Caco-2 (cell line): ENCODE results near the gene DNM2. TPM values are rescaled to one million over a fixed set of nuclear protein-coding genes. Genes with fewer than 3 reads are reported as not detected.

Experiments used
- BruUV-seq: library from RNA; stranded (reverse); fragments of 400-500 nt; replicated peaks from 2 replicates; lab custom pipeline; 2021; lab: Mats Ljungman, UMichigan
- CTCF ChIA-PET: fragments of 300-600 bp; sonication (Branson Sonifier 250); formaldehyde crosslinking; loops from one replicate; lab custom pipeline; 2022; ENCODE audit warnings: antibody characterized with exemption; lab: Charles Lee
- POLR2A ChIA-PET: fragments of 300-600 bp; sonication (Branson Sonifier 250); formaldehyde crosslinking; loops from one replicate; lab custom pipeline; 2022; ENCODE audit warnings: antibody characterized with exemption; lab: Charles Lee
- DNase-seq, 2 experiments: peaks; one replicate each; pipeline versions ENCODE4 v3.0.0 to v3.0.0-alpha.2; 2020 to 2022
- H3K27me3 ChIP-seq: replicated peaks from 2 replicates; pipeline ENCODE4 v1.6.0; 2011; ENCODE audit warnings: low read length; ENCODE audit not compliant: control insufficient read depth, insufficient read depth
- H3K36me3 ChIP-seq: 2 replicates; pipeline ENCODE4 v1.5.1; 2011; ENCODE audit warnings: low read length; ENCODE audit not compliant: control insufficient read depth, insufficient read depth
- H3K4me1 ChIP-seq: fragments of 250-450 bp; sonication (Bioruptor Pico); 2 replicates; pipeline ENCODE4 v1.5.1; 2020; ENCODE audit warnings: mild to moderate bottlenecking
- H3K4me3 ChIP-seq: 2 replicates; pipeline ENCODE4 v1.5.1; 2011; ENCODE audit warnings: low read depth, mild to moderate bottlenecking, control low read depth, low read length
- H3K9me3 ChIP-seq: fragments of 250-450 bp; sonication (Bioruptor Pico); 2 replicates; pipeline ENCODE4 v1.5.1; 2020; ENCODE audit warnings: mild to moderate bottlenecking, moderate library complexity
- H3K27ac Mint-ChIP-seq: one replicate; pipeline ENCODE4 v1.8.0; 2022; ENCODE audit warnings: mixed read lengths; ENCODE audit not compliant: unreplicated experiment
- H3K27me3 Mint-ChIP-seq: one replicate; pipeline ENCODE4 v1.8.0; 2022; ENCODE audit warnings: mixed read lengths; ENCODE audit not compliant: insufficient read depth, unreplicated experiment
- H3K36me3 Mint-ChIP-seq: one replicate; pipeline ENCODE4 v1.8.0; 2022; ENCODE audit warnings: mild to moderate bottlenecking, mixed read lengths; ENCODE audit not compliant: insufficient read depth, unreplicated experiment
- H3K4me1 Mint-ChIP-seq: one replicate; pipeline ENCODE4 v1.8.0; 2022; ENCODE audit warnings: low read depth, mixed read lengths; ENCODE audit not compliant: unreplicated experiment
- H3K4me3 Mint-ChIP-seq: one replicate; pipeline ENCODE4 v1.8.0; 2022; ENCODE audit warnings: mild to moderate bottlenecking, moderate library complexity, mixed read lengths; ENCODE audit not compliant: unreplicated experiment
- H3K9me3 Mint-ChIP-seq: one replicate; pipeline ENCODE4 v1.8.0; 2022; ENCODE audit warnings: mixed read lengths; ENCODE audit not compliant: unreplicated experiment
- intact Hi-C: fragments of 100-400 bp; cut with micrococcal nuclease; formaldehyde crosslinking; loops from one replicate; pipeline ENCODE4 v1.10.0; 2022; ENCODE audit not compliant: unreplicated experiment
- total RNA-seq: library from RNA; stranded (reverse); gene quantifications from 2 replicates; pipeline ENCODE4 v1.2.3, GENCODE V29; 2022
- TF ChIP-seq, protein P1 (sequence below), 2 experiments: fragments of 200-600 bp in 1 of 2; IDR thresholded peaks; 1 replicate in 1 of 2; 2 replicates in 1 of 2; pipeline versions ENCODE4 v1.5.1 to v1.8.0; 2011 to 2022; ENCODE audit warnings: antibody characterized with exemption in 1 of 2, control low read depth in 1 of 2, inconsistent platforms in 1 of 2, low read depth in 1 of 2, low read length in 1 of 2, mild to moderate bottlenecking in 1 of 2, moderate library complexity in 1 of 2; ENCODE audit not compliant: insufficient read depth in 1 of 2, severe bottlenecking in 1 of 2, unreplicated experiment in 1 of 2

DNM2 gene
- total RNA-seq, 1 experiment from 2014 or later = 137 TPM

GRCh38 chr19:10768369-10768768, 50.5 kb downstream of the DNM2 start:
- intact Hi-C loops = no loop called here
- H3K27me3 Mint-ChIP-seq = no peaks in the 10 kb centered on the region
- Histone ChIP-seq H3K27me3 (no peaks in the 10 kb centered on the region), H3K4me1 (peaks cover 12% of the 10 kb centered on the region), H3K4me3 (no peak overlapping the region), H3K9me3 (no peaks in the 10 kb centered on the region), H3K36me3 (no peaks in the 10 kb centered on the region)
- peaks cover 51% of the 10 kb centered on the region for H3K36me3 Mint-ChIP-seq
- DNase-seq = no peak
- peaks cover 7% of the 10 kb centered on the region for H3K4me1 Mint-ChIP-seq
- TF ChIP-seq, protein P1, sequence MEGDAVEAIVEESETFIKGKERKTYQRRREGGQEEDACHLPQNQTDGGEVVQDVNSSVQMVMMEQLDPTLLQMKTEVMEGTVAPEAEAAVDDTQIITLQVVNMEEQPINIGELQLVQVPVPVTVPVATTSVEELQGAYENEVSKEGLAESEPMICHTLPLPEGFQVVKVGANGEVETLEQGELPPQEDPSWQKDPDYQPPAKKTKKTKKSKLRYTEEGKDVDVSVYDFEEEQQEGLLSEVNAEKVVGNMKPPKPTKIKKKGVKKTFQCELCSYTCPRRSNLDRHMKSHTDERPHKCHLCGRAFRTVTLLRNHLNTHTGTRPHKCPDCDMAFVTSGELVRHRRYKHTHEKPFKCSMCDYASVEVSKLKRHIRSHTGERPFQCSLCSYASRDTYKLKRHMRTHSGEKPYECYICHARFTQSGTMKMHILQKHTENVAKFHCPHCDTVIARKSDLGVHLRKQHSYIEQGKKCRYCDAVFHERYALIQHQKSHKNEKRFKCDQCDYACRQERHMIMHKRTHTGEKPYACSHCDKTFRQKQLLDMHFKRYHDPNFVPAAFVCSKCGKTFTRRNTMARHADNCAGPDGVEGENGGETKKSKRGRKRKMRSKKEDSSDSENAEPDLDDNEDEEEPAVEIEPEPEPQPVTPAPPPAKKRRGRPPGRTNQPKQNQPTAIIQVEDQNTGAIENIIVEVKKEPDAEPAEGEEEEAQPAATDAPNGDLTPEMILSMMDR (IDR thresholded peaks at IDR 0.05; ENCODE audit: insufficient read depth in 1 of 2, low read depth in 1 of 2, low read length in 1 of 2, severe bottlenecking in 1 of 2, unreplicated experiment in 1 of 2) = no peak
- peak overlapping the region; percentile 22 for H3K27ac Mint-ChIP-seq
- H3K4me3 Mint-ChIP-seq = no peak overlapping the region
- CTCF ChIA-PET = interaction anchor here (0.6 to 1.5 kb wide), 2 partner anchors 50 to 86 kb away, joined by 4 to 7 read pairs; partner anchors contain the start of gene DNM2
- no peaks in the 10 kb centered on the region for H3K9me3 Mint-ChIP-seq
- POLR2A ChIA-PET = no interaction called here
- no TSS peak for BruUV-seq

- POLR2A ChIA-PET = no interaction called here
Observed at GRCh38 chr19:10768936-10769335, 51.1 kb downstream of the DNM2 start.

DNA sequence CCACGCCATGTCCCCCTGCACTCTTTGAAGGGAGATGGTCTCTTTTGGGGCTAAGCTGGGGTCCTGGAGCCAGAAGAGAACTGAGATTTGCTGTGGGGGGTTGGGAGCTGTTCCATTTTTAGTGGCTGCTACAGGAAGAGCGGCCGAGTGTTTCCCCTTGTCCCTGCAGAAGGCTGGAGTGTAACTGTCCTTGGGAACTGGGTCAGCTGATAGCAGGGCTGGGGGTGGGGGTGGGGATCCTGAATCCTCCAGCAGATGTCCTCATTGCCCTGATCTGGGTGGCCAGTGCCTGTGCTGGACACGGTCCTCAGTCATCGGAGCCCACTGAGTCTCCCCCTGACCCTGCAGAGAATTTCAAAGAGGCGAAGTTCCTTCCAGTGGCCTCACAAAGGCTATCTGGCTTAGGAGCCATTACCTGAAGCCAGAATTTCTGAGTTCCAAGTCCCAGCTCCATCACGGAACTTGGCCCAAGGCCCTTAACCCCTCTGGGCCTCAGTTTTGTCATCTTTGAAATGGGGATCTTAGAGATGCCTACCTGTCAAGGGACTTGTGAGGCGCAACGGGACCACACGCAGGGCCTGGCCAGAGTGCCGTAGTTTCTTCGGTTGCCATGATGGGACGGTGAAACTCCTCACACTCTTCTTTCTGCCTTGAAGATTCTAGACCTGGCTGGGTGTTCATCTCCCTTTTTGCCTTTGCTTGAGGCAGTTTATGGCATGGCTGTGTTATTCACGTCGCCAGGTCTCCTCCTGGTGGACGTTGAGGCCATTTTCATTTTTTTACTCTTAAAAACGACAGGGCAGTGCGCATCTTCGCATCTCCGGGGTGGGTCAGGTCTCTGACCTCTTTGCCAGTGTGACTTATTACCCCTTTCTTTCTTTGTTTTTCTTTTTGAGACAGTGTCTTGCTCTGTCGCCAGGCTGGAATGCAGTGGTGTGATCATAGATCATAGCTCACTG, 51.9 kb downstream of the DNM2 start:
- no TSS peak for BruUV-seq

More at GRCh38 chr19:10768936-10769335, 51.1 kb downstream of the DNM2 start:
- Mint-ChIP-seq H3K27me3 (no peaks in the 10 kb centered on the region), H3K4me3 (no peak overlapping the region), H3K4me1 (peaks cover 7% of the 10 kb centered on the region), H3K36me3 (peaks cover 51% of the 10 kb centered on the region), H3K9me3 (no peaks in the 10 kb centered on the region), H3K27ac (peak overlapping the region; percentile 22)
- no peak for DNase-seq
- CTCF ChIA-PET = interaction anchor here (0.6 to 1.5 kb wide), 4 partner anchors 51 to 126 kb away, joined by 3 to 7 read pairs (median 4); partner anchors contain the start of gene DNM2
- Histone ChIP-seq H3K9me3 (no peaks in the 10 kb centered on the region), H3K4me1 (peaks cover 10% of the 10 kb centered on the region), H3K36me3 (no peaks in the 10 kb centered on the region), H3K4me3 (no peak overlapping the region), H3K27me3 (no peaks in the 10 kb centered on the region)
- BruUV-seq = no TSS peak
- intact Hi-C loops = no loop called here
- TF ChIP-seq, protein P1 (IDR thresholded peaks at IDR 0.05; ENCODE audit: insufficient read depth in 1 of 2, low read depth in 1 of 2, low read length in 1 of 2, severe bottlenecking in 1 of 2, unreplicated experiment in 1 of 2) = no peak

More for the DNA sequence above, 51.9 kb downstream of the DNM2 start:
- no peaks in the 10 kb centered on the region for H3K27me3 ChIP-seq
- intact Hi-C loops = loop anchor here (1.0 kb wide), 1 partner anchor 53 kb away; no protein-coding TSS in a partner anchor
- no peak overlapping the region for H3K4me3 ChIP-seq
- H3K9me3 Mint-ChIP-seq = no peaks in the 10 kb centered on the region
- ChIA-PET CTCF (interaction anchor here (0.6 to 1.5 kb wide), 3 partner anchors 51 to 127 kb away, joined by 3 to 7 read pairs (median 4); partner anchors contain the start of gene DNM2), POLR2A (interaction anchor here (1.1 kb wide), 1 partner anchor 52 kb away, joined by 4 read pairs; the partner anchor contains the start of gene DNM2)
- peaks cover 7% of the 10 kb centered on the region for H3K4me1 Mint-ChIP-seq
- no peaks in the 10 kb centered on the region for H3K27me3 Mint-ChIP-seq
- no peaks in the 10 kb centered on the region for H3K9me3 ChIP-seq
- peak overlapping the region; percentile 79 for H3K27ac Mint-ChIP-seq
- H3K4me1 ChIP-seq = 0 out of 2 replicates have a peak, but pooled peaks cover 6% of the 10 kb centered on the region
- no peaks in the 10 kb centered on the region for H3K36me3 ChIP-seq
- TF ChIP-seq, protein P1 (IDR thresholded peaks at IDR 0.05; ENCODE audit: insufficient read depth in 1 of 2, low read depth in 1 of 2, low read length in 1 of 2, severe bottlenecking in 1 of 2, unreplicated experiment in 1 of 2) = peak in 1 of 2 experiments; percentile 40
- H3K4me3 Mint-ChIP-seq = no peak overlapping the region
- peaks cover 51% of the 10 kb centered on the region for H3K36me3 Mint-ChIP-seq
- DNase-seq = peak in 1 of 2 experiments; percentile 31
